ENCODE results near the gene CES3.
A peak's percentile ranks its signal among the peaks of the same experiment; 100 is the strongest.

Gene CES3

GRCh38 chr16:67011274-67011673 lies 50.2 kb downstream of the CES3 start:
- no peak for DNase-seq (ENCODE audit: low spot score)

GRCh38 chr16:67013233-67013822 lies 52.3 kb downstream of the CES3 start:
- DNase-seq (ENCODE audit: low spot score), result no peak

GRCh38 chr16:67013823-67014633 lies 53.0 kb downstream of the CES3 start:
- peak; percentile 83 for DNase-seq (ENCODE audit: low spot score)

- no peak for DNase-seq (ENCODE audit: low spot score)
These were observed 53.7 kb downstream of the CES3 start for GRCh38 chr16:67014634-67015312.

GRCh38 chr16:67015313-67015731 lies 54.3 kb downstream of the CES3 start:
- DNase-seq (ENCODE audit: low spot score), result no peak

- no peak for DNase-seq (ENCODE audit: low spot score)
These were observed 55.1 kb downstream of the CES3 start for GRCh38 chr16:67016143-67016542.

GRCh38 chr16:67016681-67017420 lies 55.8 kb downstream of the CES3 start:
- DNase-seq (ENCODE audit: low spot score), result no peak

- no peak for DNase-seq (ENCODE audit: low spot score)
These were observed 56.3 kb downstream of the CES3 start for GRCh38 chr16:67017421-67017750.

- peak; percentile 92 for DNase-seq (ENCODE audit: low spot score)
These were observed 56.9 kb downstream of the CES3 start for GRCh38 chr16:67017810-67018488.

GRCh38 chr16:67019171-67019570 lies 58.1 kb downstream of the CES3 start:
- no peak for DNase-seq (ENCODE audit: low spot score)

- DNase-seq (ENCODE audit: low spot score), result no peak
These were observed 60.3 kb downstream of the CES3 start for GRCh38 chr16:67021321-67021720.

- no peak for DNase-seq (ENCODE audit: low spot score)
These were observed 61.6 kb downstream of the CES3 start for GRCh38 chr16:67022531-67023214.

- DNase-seq (ENCODE audit: low spot score), result no peak
These were observed 62.6 kb downstream of the CES3 start for GRCh38 chr16:67023689-67024088.

Measured in kidney capillary endothelial cell (primary cell).